ENCODE data around the gene AP4B1. TPM values are rescaled to one million over a fixed set of nuclear protein-coding genes. Genes with fewer than 3 reads are reported as not detected.

AP4B1 gene
- total and polyA plus RNA-seq, 3 donors from 2014 or later, result 23.4 to 49.6 (median 28.2) TPM

DNA sequence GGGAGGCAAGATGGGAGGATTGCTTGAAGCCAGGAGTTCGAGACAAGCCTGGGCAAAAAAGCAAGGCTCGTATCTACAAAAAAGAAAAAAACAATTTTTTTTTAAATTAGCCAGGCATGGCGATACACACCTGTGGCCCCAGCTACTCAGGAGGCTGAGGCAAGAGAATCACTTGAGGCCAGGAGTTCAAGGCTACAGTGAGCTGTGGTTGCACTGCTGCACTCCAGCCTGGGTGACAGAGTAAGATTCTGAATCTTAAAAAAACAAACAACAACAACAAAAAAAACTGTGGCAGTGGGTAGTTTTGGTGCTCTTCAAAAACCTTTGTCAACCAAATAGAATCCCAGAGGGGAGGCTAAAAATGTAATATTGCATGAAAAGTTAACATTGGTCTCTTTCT, 33.8 kb downstream of the AP4B1 start:
- WGBS, 2 donors, result 80 to 95% methylated on average over 3 of the region's 3 CpGs
- no peak for DNase-seq
- intact Hi-C loops (cut with DNase I; ENCODE audit: low total_unique reads), result no loop called here
- no peak overlapping the region for H3K4me3 ChIP-seq
- H3K27ac ChIP-seq, result no peak overlapping the region
- H3K9me3 ChIP-seq, result no peaks in the 10 kb centered on the region
- TF ChIP-seq POLR2A (IDR thresholded peaks at IDR 0.05) (no peak), CTCF (IDR thresholded peaks at IDR 0.05) (no peak)
- H3K4me1 ChIP-seq, result no peaks in the 10 kb centered on the region
- no peaks in the 10 kb centered on the region for H3K36me3 ChIP-seq (ENCODE audit: low read depth, missing control alignments)
- no peaks in the 10 kb centered on the region for H3K27me3 ChIP-seq

- no peaks in the 10 kb centered on the region for H3K27me3 ChIP-seq
- no peaks in the 10 kb centered on the region for H3K9me3 ChIP-seq
- no peaks in the 10 kb centered on the region for H3K36me3 ChIP-seq (ENCODE audit: low read depth, missing control alignments)
- H3K27ac ChIP-seq, result no peak overlapping the region
- TF ChIP-seq POLR2A (IDR thresholded peaks at IDR 0.05), result no peak
- no peak for TF ChIP-seq CTCF (IDR thresholded peaks at IDR 0.05)
- no peak overlapping the region for H3K4me3 ChIP-seq
- H3K4me1 ChIP-seq, result no peaks in the 10 kb centered on the region
- intact Hi-C loops (cut with DNase I; ENCODE audit: low total_unique reads), result no loop called here
- DNase-seq, result no peak
- 86 to 95% methylated on average over 4 of the region's 4 CpGs for WGBS, 2 donors
Observed at GRCh38 chr1:113868387-113869083, 36.1 kb downstream of the AP4B1 start.

DNA sequence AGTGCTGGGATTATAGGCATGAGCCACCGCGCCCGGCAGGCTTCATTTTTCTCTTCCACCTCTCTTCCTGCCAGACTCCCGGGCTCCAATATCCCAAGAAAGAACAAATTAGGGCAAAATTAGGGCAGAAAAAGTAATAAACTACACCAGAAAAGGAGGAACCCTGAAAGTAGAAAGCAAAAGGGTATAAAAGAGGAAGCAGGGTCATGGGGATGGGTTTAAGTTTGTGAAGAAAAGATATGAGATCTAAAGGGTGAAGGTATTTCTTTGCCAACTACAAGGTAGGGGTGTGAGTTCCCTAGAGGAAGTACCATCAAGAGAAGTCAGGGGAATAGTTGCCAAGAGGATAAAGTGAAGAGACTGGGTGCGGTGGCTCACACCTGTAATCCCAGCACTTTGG, 43.0 kb downstream of the AP4B1 start:
- DNase-seq, result no peak
- intact Hi-C loops (cut with DNase I; ENCODE audit: low total_unique reads), result no loop called here
- H3K27ac ChIP-seq, result no peak overlapping the region
- no peaks in the 10 kb centered on the region for H3K27me3 ChIP-seq
- 89 to 97% methylated on average over 5 of the region's 5 CpGs for WGBS, 2 donors
- no peak for TF ChIP-seq CTCF (IDR thresholded peaks at IDR 0.05)
- no peak for TF ChIP-seq POLR2A (IDR thresholded peaks at IDR 0.05)
- H3K4me3 ChIP-seq, result no peak overlapping the region
- H3K36me3 ChIP-seq (ENCODE audit: low read depth, missing control alignments), result no peaks in the 10 kb centered on the region
- no peaks in the 10 kb centered on the region for H3K9me3 ChIP-seq
- no peaks in the 10 kb centered on the region for H3K4me1 ChIP-seq

DNA sequence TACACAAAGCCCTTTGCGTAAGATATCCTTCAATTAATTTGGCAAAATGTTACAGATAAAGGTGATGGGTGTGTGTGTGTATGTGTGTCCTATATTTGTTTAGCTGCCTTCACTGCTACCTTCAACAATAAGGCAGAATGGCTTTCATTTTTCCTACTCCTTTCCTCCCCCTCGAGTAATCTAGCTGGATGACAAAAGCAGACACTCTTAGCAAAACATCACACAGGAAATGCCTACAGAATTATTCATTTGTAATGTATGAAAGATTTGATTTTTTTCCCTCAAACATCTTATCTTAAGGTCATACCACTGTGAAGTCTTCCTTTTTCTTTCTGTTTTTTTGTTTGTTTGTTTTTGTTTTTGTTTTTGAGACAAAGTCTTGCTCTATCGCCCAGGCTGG, 43.7 kb downstream of the AP4B1 start:
- no peaks in the 10 kb centered on the region for H3K36me3 ChIP-seq (ENCODE audit: low read depth, missing control alignments)
- no peaks in the 10 kb centered on the region for H3K9me3 ChIP-seq
- H3K4me3 ChIP-seq, result no peak overlapping the region
- no peak overlapping the region for H3K27ac ChIP-seq
- WGBS, 2 donors, result 60 to 63% methylated on average over 3 of the region's 3 CpGs
- intact Hi-C loops (cut with DNase I; ENCODE audit: low total_unique reads), result no loop called here
- TF ChIP-seq CTCF (IDR thresholded peaks at IDR 0.05), result no peak
- no peak for TF ChIP-seq POLR2A (IDR thresholded peaks at IDR 0.05)
- no peak for DNase-seq
- no peaks in the 10 kb centered on the region for H3K4me1 ChIP-seq
- H3K27me3 ChIP-seq, result no peaks in the 10 kb centered on the region
